Gastroesophageal sphincter (tissue), 3 donors: ENCODE data around the gene TBL3.

Experiments
- CTCF ChIP-seq, 4 experiments: fragments of 200-600 bp in 2 of 4; fragments of 450-650 bp in 2 of 4; sonication (generic) in 1 of 4; IDR thresholded peaks; one replicate each; pipeline ENCODE4 v1.5.1; 2017 to 2019; ENCODE audit warnings: antibody characterized with exemption in 4 of 4, mild to moderate bottlenecking in 2 of 4, moderate library complexity in 2 of 4
- EP300 ChIP-seq: sonication (generic); formaldehyde crosslinking; IDR thresholded peaks from one replicate; pipeline ENCODE4 v1.6.1; 2017; ENCODE audit warnings: antibody characterized with exemption, mild to moderate bottlenecking
- POLR2A ChIP-seq, 2 donors: fragments of 450-650 bp; IDR thresholded peaks; one replicate each; pipeline ENCODE4 v1.6.1; 2017; ENCODE audit warnings: antibody characterized with exemption in 2 of 2, mild to moderate bottlenecking in 2 of 2, moderate library complexity in 1 of 2
- POLR2AphosphoS5 ChIP-seq: sonication (generic); formaldehyde crosslinking; IDR thresholded peaks from one replicate; pipeline ENCODE4 v1.6.1; 2017; ENCODE audit warnings: antibody characterized with exemption

- no peak for TF ChIP-seq CTCF (IDR thresholded peaks at IDR 0.05)
- TF ChIP-seq POLR2AphosphoS5, result no peak
- TF ChIP-seq POLR2A (IDR thresholded peaks at IDR 0.05), result no peak
- TF ChIP-seq EP300, result no peak
Measured at GRCh38 chr16:2028146-2028545, 56.3 kb downstream of the TBL3 start.
